Suprapubic skin (tissue), 4 donors: ENCODE data around the gene DNAH10. TPM values are rescaled to one million over a fixed set of nuclear protein-coding genes. Genes with fewer than 3 reads are reported as not detected.
"Not testable (repeated sequence)": the region's sequence is repeated elsewhere in the genome, so short reads cannot be mapped to it uniquely, and the experiment has no call there.

ENCODE experiments used
- DNase-seq, 2 donors: peaks; one replicate each; pipeline ENCODE4 v3.0.0-alpha.2; 2019; ENCODE audit warnings: low spot score in 2 of 2
- H3K27ac ChIP-seq: fragments of 200-600 bp; sonication (generic); one replicate; pipeline ENCODE4 v1.5.1; 2019
- H3K27me3 ChIP-seq: fragments of 200-600 bp; sonication (generic); one replicate; pipeline ENCODE4 v1.5.1; 2019
- H3K36me3 ChIP-seq: fragments of 200-600 bp; sonication (generic); one replicate; pipeline ENCODE4 v1.5.1; 2019
- H3K4me1 ChIP-seq: fragments of 200-600 bp; sonication (generic); one replicate; pipeline ENCODE4 v1.5.1; 2019
- H3K4me3 ChIP-seq: fragments of 200-600 bp; sonication (generic); one replicate; pipeline ENCODE4 v1.5.1; 2019; ENCODE audit warnings: mild to moderate bottlenecking
- H3K9me3 ChIP-seq: fragments of 200-600 bp; sonication (generic); one replicate; pipeline ENCODE4 v1.5.1; 2019
- EP300 ChIP-seq: sonication (generic); formaldehyde crosslinking; IDR thresholded peaks from one replicate; pipeline ENCODE4 v1.6.1; 2017; ENCODE audit warnings: antibody characterized with exemption
- POLR2A ChIP-seq, 2 donors: fragments of 450-650 bp; IDR thresholded peaks; one replicate each; pipeline ENCODE4 v1.6.1; 2017; ENCODE audit warnings: antibody characterized with exemption in 2 of 2, mild to moderate bottlenecking in 2 of 2, moderate library complexity in 2 of 2
- POLR2AphosphoS5 ChIP-seq, 3 donors: sonication (generic); formaldehyde crosslinking; IDR thresholded peaks; one replicate each; pipeline ENCODE4 v1.6.1; 2017; ENCODE audit warnings: antibody characterized with exemption in 3 of 3
- WGBS: methylation state at CpG from one replicate; pipeline ENCODE4 v1.1.5; 2018; 5-methylcytosine and 5-hydroxymethylcytosine counted together
- total RNA-seq, 4 donors: library from RNA; depleted of rRNA; stranded (reverse); fragments of >200 nt; gene quantifications; one replicate each; pipeline ENCODE4 v1.1.0, GENCODE V29; 2016
- TF ChIP-seq, protein P1 (sequence below), 2 donors: fragments of 200-600 bp in 1 of 2; fragments of 450-650 bp in 1 of 2; sonication (generic) in 1 of 2; IDR thresholded peaks; one replicate each; pipeline ENCODE4 v1.5.1; 2016 to 2019; ENCODE audit warnings: antibody characterized with exemption in 2 of 2, mild to moderate bottlenecking in 1 of 2, moderate library complexity in 1 of 2

Gene DNAH10
- total RNA-seq, 4 donors from 2014 or later, result 0.13 to 1.2 (median 0.19) TPM; not detected in 1

- no peak for TF ChIP-seq POLR2A (IDR thresholded peaks at IDR 0.05)
- TF ChIP-seq POLR2AphosphoS5 (IDR thresholded peaks at IDR 0.05), result no peak
- TF ChIP-seq, protein P1, sequence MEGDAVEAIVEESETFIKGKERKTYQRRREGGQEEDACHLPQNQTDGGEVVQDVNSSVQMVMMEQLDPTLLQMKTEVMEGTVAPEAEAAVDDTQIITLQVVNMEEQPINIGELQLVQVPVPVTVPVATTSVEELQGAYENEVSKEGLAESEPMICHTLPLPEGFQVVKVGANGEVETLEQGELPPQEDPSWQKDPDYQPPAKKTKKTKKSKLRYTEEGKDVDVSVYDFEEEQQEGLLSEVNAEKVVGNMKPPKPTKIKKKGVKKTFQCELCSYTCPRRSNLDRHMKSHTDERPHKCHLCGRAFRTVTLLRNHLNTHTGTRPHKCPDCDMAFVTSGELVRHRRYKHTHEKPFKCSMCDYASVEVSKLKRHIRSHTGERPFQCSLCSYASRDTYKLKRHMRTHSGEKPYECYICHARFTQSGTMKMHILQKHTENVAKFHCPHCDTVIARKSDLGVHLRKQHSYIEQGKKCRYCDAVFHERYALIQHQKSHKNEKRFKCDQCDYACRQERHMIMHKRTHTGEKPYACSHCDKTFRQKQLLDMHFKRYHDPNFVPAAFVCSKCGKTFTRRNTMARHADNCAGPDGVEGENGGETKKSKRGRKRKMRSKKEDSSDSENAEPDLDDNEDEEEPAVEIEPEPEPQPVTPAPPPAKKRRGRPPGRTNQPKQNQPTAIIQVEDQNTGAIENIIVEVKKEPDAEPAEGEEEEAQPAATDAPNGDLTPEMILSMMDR (IDR thresholded peaks at IDR 0.05), result no peak
- no peak for TF ChIP-seq EP300
- H3K27ac ChIP-seq, result no peak overlapping the region
- H3K36me3 ChIP-seq, result no peaks in the 10 kb centered on the region
- WGBS, result 92% methylated on average over 8 of the region's 8 CpGs
- DNase-seq, result no peak
- H3K9me3 ChIP-seq, result no peaks in the 10 kb centered on the region
- peaks cover 10% of the 10 kb centered on the region for H3K27me3 ChIP-seq
- no peaks in the 10 kb centered on the region for H3K4me1 ChIP-seq
- H3K4me3 ChIP-seq, result no peak overlapping the region
Measured at GRCh38 chr12:123910057-123910456, 148.0 kb downstream of the DNAH10 start.

DNA sequence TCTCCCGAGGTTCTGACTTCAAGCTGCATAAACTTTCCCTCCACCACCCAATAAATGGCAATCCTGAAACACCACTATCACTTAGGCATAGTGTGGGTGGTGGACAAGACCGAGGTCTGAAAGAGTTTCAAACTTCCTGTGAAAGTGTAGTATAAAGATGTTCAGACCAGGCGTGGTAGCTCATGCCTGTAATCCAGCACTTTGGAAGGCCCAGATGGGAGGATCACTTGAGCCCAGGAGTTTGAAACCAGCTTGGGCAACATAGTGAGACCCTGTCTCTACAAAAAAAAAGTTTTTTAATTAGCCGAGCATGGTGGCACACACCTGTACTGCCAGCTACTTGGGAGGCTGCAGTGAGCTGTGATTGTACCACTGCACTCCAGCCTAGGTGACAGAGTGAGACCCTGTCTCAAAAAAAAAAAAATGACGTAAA, 148.7 kb downstream of the DNAH10 start:
- Histone ChIP-seq H3K36me3 (no peaks in the 10 kb centered on the region), H3K4me3 (no peak overlapping the region), H3K4me1 (no peaks in the 10 kb centered on the region), H3K9me3 (no peaks in the 10 kb centered on the region), H3K27ac (no peak overlapping the region), H3K27me3 (peaks cover 10% of the 10 kb centered on the region)
- TF ChIP-seq POLR2AphosphoS5 (IDR thresholded peaks at IDR 0.05) (no peak), POLR2A (IDR thresholded peaks at IDR 0.05) (no peak), EP300 (no peak)
- TF ChIP-seq, protein P1 (IDR thresholded peaks at IDR 0.05), result no peak
- no peak for DNase-seq
- 70% methylated on average over 4 of the region's 5 CpGs for WGBS

DNA sequence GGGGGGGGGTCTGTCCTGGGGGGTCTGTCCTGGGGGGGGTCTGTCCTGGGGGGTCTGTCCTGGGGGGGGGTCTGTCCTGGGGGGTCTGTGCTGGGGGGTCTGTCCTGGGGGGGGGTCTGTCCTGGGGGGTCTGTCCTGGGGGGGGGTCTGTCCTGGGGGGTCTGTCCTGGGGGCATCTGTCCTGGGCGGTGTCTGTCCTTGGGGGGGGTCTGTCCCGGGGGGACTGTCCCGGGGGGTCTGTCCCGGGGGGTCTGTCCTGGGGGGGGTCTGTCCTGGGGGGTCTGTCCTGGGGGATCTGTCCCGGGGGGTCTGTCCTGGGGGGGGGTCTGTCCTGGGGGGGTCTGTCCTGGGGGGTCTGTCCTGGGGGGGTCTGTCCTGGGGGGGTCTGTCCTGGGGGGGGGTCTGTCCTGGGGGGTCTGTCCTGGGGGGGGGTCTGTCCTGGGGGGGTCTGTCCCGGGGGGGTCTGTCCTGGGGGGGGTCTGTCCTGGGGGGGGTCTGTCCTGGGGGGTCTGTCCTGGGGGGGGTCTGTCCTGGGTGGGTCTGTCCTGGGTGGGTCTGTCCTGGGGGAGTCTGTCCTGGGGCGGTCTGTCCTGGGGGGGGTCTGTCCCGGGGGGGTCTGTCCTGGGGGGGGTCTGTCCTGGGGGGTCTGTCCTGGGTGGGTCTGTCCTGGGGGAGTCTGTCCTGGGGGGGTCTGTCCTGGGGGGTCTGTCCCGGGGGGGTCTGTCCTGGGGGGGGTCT, 149.7 kb downstream of the DNAH10 start:
- not testable (repeated sequence) for H3K9me3 ChIP-seq, H3K27ac ChIP-seq, H3K36me3 ChIP-seq, H3K4me3 ChIP-seq, H3K4me1 ChIP-seq, H3K27me3 ChIP-seq, DNase-seq
- no CpG with 5 or more reads among the region's 9 CpGs for WGBS

DNA sequence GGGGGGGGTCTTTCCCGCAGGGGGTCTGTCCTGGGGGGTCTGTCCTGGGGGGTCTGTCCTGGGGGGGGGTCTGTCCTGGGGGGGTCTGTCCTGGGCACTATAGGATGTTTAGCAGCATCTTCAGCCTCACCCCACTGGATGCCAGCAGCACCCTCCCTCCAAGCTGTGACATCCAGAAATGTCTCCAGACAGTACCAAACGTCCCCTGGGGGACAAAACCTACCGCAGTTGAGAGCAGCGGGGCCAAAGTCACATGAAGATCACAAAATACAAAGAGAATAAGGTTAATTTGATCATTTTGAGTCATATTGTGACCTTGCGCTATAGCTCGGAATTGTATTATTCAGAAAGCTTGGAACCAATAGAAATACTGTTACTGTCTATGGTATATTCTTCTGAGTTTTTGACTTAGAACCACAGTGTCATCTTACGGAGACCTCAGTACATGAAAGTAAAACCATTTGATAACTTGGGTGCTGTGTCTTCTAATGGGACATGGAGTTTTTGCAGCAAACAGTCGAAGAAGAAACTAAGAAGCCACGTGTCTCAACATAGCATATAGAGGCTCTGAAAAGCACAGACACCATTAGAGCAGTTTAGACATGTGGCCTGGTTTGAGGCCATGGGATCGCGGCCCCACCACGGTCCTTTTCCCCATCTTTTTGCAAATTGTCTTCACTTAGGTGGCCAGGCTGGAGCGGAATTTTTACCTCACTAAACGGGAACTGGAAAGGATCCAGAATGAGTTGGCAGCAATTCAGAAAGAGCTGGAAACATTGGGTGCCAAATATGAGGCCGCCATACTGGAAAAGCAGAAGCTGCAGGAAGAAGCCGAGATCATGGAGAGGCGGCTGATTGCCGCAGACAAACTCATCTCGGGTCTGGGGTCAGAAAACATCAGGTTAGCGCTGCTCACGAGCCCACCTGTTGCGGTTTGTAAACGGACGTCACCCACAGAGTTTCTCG, 150.6 kb downstream of the DNAH10 start:
- Histone ChIP-seq H3K4me3 (no peak overlapping the region), H3K27ac (no peak overlapping the region), H3K27me3 (peaks cover 10% of the 10 kb centered on the region), H3K9me3 (no peaks in the 10 kb centered on the region), H3K4me1 (no peaks in the 10 kb centered on the region), H3K36me3 (no peaks in the 10 kb centered on the region)
- DNase-seq, result no peak
- TF ChIP-seq EP300, result no peak
- TF ChIP-seq POLR2AphosphoS5 (IDR thresholded peaks at IDR 0.05), result no peak
- TF ChIP-seq, protein P1 (IDR thresholded peaks at IDR 0.05), result no peak
- no peak for TF ChIP-seq POLR2A (IDR thresholded peaks at IDR 0.05)
- WGBS, result 74% methylated on average over 24 of the region's 25 CpGs

- Histone ChIP-seq H3K27me3 (peaks cover 15% of the 10 kb centered on the region), H3K4me1 (no peaks in the 10 kb centered on the region), H3K9me3 (no peaks in the 10 kb centered on the region), H3K36me3 (no peaks in the 10 kb centered on the region), H3K27ac (no peak overlapping the region), H3K4me3 (no peak overlapping the region)
- DNase-seq, result no peak
- no peak for TF ChIP-seq POLR2A (IDR thresholded peaks at IDR 0.05)
- TF ChIP-seq EP300, result no peak
- TF ChIP-seq POLR2AphosphoS5 (IDR thresholded peaks at IDR 0.05), result no peak
- WGBS, result 66% methylated on average over 20 of the region's 20 CpGs
Measured at GRCh38 chr12:123914726-123915333, 152.7 kb downstream of the DNAH10 start.
